C4-2B (cell line): ENCODE results near the gene MLLT10.
A peak's percentile ranks its signal among the peaks of the same experiment; 100 is the strongest.

Source experiments
- H3K27ac ChIP-seq: fragments of 450-650 bp; 2 replicates; pipeline ENCODE4 v1.5.1; 2017
- ZFX ChIP-seq: fragments of 450-650 bp; IDR thresholded peaks from 2 replicates; pipeline ENCODE4 v1.6.1; 2017
- TF ChIP-seq, protein P1 (sequence below): fragments of 450-650 bp; conservative IDR thresholded peaks from 2 replicates; pipeline ENCODE4 v1.5.1; 2017; ENCODE audit warnings: mild to moderate bottlenecking

Gene MLLT10

GRCh38 chr10:21533467-21534279 lies at the start of gene MLLT10:
MLLT10 (plus strand) TSS chr10:21534232; CDS start chr10:21534645, 413 bp downstream.
- TF ChIP-seq, protein P1, sequence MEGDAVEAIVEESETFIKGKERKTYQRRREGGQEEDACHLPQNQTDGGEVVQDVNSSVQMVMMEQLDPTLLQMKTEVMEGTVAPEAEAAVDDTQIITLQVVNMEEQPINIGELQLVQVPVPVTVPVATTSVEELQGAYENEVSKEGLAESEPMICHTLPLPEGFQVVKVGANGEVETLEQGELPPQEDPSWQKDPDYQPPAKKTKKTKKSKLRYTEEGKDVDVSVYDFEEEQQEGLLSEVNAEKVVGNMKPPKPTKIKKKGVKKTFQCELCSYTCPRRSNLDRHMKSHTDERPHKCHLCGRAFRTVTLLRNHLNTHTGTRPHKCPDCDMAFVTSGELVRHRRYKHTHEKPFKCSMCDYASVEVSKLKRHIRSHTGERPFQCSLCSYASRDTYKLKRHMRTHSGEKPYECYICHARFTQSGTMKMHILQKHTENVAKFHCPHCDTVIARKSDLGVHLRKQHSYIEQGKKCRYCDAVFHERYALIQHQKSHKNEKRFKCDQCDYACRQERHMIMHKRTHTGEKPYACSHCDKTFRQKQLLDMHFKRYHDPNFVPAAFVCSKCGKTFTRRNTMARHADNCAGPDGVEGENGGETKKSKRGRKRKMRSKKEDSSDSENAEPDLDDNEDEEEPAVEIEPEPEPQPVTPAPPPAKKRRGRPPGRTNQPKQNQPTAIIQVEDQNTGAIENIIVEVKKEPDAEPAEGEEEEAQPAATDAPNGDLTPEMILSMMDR: no peak; the same call in 1 of the 2 replicates
- TF ChIP-seq ZFX: peak; percentile 49
- peak within 1 kb of the TSS; percentile 86 for H3K27ac ChIP-seq

DNA sequence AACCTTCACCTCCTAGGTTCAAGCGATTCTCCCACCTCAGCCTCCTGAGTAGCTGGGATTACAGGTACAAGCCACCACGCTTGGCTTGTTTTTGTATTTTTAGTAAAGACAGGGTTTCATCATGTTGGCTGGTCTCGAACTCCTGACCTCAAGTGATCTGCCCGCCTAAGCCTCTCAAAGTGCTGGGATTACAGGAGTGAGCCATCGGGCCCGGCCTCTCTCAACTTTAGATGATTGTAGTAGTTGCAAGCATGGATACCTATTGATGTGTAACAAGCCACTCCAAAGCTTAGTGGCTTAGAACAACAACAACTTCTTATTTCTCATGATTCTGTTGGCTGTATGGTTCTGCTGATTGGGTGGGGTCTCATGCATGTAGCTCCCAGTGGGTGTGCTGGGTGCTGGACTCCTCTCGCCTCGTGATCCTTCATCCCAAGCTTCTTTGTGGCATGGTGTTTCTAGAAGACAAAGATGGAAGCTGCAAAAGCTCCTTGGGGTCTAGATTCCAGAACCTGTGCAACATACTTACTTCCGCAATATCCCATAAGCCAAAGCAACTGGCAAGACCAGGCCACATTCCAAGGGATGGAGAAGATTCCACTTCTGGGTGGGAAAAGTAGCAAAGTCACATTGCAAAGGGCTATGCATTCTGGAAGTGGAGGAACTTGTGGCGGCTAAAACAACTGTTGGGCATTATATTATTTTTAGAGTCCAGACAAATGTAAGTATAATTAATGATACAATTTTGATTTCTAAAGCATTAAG lies 46.4 kb upstream of the MLLT10 start:
- no peak overlapping the region for H3K27ac ChIP-seq
- TF ChIP-seq, protein P1: no peak
- no peak for TF ChIP-seq ZFX

DNA sequence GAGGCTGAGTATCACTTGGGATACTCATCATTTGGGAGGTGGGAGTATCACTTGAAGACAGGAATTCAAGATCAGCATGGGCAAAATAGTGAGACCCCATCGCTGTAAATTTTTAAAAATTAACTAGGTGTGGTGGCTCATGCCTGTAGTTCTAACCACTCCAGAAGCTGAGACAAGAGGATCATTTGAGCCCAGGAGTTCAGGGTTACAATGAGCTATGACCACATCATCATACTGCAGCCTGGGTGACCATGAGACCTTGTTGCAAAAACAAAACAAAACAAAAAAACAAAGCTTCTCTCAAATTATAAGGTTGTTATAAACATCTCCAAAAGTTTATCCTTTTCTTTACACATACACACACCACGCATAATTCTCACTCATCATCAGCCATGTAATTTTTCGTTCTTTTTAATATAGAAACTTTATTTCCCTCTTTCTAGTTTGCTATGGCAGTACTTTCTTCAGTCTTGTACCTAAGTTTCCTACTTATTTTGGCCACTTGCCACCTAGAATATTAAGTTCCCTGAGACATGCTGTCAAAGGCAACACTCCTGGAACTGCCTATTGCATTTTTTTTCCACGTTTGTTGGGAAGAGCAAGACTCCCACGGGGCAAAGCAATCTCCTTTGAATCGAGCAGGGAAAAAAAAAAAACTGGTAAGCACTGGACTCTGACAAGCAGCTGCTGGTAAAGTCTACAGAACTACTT lies 45.6 kb upstream of the MLLT10 start:
- H3K27ac ChIP-seq: no peak overlapping the region
- TF ChIP-seq ZFX: no peak
- TF ChIP-seq, protein P1: no peak

GRCh38 chr10:21488957-21489446 lies 45.0 kb upstream of the MLLT10 start:
- H3K27ac ChIP-seq: no peak overlapping the region
- no peak for TF ChIP-seq ZFX
- TF ChIP-seq, protein P1: no peak

DNA sequence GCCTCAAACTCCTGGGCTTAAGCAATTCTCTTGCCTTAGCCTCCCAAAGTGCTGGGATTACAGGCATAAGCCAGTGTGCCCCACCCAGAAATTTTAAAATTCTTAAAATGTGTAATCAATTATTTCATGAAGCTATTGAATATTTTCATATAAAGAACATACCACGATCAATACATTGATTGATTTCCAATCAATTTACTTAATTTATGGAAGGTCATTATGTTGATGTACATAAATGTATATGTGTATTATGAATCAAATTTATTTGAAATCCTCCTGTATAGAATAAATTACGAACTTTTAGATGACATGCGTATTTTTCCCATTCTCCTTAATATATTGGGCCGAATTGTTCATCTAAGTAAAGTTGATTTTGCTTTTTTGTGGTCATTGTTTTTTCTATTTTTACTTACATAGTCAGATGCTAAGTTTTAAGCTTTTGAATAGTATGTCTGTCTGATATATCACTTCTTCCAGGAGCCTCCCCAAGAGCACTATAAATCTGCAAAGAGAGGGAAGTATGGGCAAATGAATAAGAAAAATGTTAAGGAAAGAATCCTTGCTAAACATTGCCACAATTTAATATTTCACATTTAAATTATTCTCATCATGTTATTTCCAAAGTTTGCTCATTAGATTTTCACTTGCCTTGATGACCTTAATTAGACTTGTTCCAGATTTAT lies 43.9 kb upstream of the MLLT10 start:
- H3K27ac ChIP-seq: no peak overlapping the region
- no peak for TF ChIP-seq ZFX
- TF ChIP-seq, protein P1: no peak

DNA sequence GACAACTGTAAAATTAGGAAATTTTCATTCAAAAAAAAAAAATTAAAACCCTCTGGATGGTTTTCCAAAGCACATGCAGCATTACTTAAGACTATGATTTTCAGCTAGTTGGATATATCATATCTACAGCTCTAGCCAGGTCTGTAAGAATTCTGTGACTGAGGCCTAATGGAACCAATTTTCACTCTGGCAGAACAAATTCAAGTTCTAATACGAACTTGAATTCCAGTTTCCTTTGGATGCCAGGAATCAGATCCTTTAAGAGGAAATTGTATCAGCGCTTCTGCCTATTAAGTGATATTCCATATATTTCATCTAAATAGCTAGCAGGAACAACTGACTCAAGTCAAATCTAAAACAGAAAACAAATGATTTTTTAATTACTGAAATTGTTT lies 43.3 kb upstream of the MLLT10 start:
- TF ChIP-seq ZFX: no peak
- H3K27ac ChIP-seq: no peak overlapping the region

GRCh38 chr10:21492421-21492820 lies 41.6 kb upstream of the MLLT10 start:
- TF ChIP-seq ZFX: no peak
- TF ChIP-seq, protein P1: no peak
- no peak overlapping the region for H3K27ac ChIP-seq
